Sigmoid colon (tissue), 4 donors: Measurements from ENCODE around the gene PSMB1.
"Not testable (repeated sequence)": the region's sequence is repeated elsewhere in the genome, so short reads cannot be mapped to it uniquely, and the experiment has no call there.

Experiments used
- CTCF ChIP-seq, 4 experiments: fragments of 450-650 bp in 3 of 4; fragments of 200-600 bp in 1 of 4; IDR thresholded peaks; one replicate each; pipeline ENCODE4 v1.5.1; 2016 to 2019; ENCODE audit warnings: antibody characterized with exemption in 4 of 4, mild to moderate bottlenecking in 3 of 4, moderate library complexity in 2 of 4
- EP300 ChIP-seq, 4 donors: sonication (generic); formaldehyde crosslinking; IDR thresholded peaks; one replicate each; pipeline ENCODE4 v1.6.1; 2017; ENCODE audit warnings: antibody characterized with exemption in 4 of 4
- POLR2A ChIP-seq, 2 donors: fragments of 450-650 bp; IDR thresholded peaks; one replicate each; pipeline ENCODE4 v1.6.1; 2016; ENCODE audit warnings: antibody characterized with exemption in 2 of 2, mild to moderate bottlenecking in 2 of 2, moderate library complexity in 2 of 2
- POLR2AphosphoS5 ChIP-seq, 4 donors: sonication (generic); formaldehyde crosslinking; IDR thresholded peaks; one replicate each; pipeline ENCODE4 v1.6.1; 2017; ENCODE audit warnings: antibody characterized with exemption in 4 of 4

GRCh38 chr6:170502268-170502667 is 50.8 kb downstream of the PSMB1 start:
- not testable (repeated sequence) for TF ChIP-seq POLR2A, CTCF, POLR2AphosphoS5, EP300 (IDR thresholded peaks at IDR 0.05)
